GM19239 (cell line): ENCODE results near the gene ZBTB7C.

ENCODE experiments used
- DNase-seq: peaks from one replicate; pipeline ENCODE4 v3.0.0; 2011; ENCODE audit warnings: low spot score; ENCODE audit not compliant: insufficient read length
- FAIRE-seq: peaks from 2 replicates; lab custom pipeline; 2011; peaks lifted over from hg19 to GRCh38; lab: Jason Lieb, UNC

ZBTB7C gene

GRCh38 chr18:48330016-48330991 is 78.9 kb downstream of the ZBTB7C start:
- FAIRE-seq (no peak), DNase-seq (no peak)

- FAIRE-seq (no peak), DNase-seq (no peak)
These were observed 80.5 kb downstream of the ZBTB7C start for GRCh38 chr18:48328473-48329210.

- no peak for FAIRE-seq
- DNase-seq = no peak
These were observed 82.1 kb downstream of the ZBTB7C start for GRCh38 chr18:48326901-48327675.

DNA sequence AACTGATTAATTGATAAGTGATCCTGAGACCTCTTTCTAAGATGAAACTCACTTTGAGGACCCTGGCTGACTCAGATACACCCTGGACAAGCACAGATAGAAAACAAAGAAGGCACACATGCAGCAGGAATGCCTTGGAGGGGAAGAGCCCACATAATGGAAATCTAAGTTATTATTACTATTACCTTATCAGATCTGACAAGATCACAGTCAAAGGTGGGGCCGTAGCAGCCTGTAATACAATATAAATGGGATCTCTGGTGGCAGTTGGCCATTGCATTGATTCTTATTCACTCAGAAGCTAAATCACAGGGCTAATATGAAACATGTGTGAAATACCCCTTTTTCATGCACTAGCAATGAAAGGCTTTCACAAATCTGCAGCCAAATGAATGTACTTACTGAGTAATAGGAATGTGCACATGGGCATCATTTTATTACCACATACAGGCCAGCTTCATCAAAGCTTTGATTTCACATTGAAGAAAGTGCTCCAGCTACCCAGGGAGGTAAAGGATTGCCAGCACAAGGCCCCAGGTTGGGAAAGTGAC is 84.0 kb downstream of the ZBTB7C start:
- no peak for DNase-seq
- no peak for FAIRE-seq

DNA sequence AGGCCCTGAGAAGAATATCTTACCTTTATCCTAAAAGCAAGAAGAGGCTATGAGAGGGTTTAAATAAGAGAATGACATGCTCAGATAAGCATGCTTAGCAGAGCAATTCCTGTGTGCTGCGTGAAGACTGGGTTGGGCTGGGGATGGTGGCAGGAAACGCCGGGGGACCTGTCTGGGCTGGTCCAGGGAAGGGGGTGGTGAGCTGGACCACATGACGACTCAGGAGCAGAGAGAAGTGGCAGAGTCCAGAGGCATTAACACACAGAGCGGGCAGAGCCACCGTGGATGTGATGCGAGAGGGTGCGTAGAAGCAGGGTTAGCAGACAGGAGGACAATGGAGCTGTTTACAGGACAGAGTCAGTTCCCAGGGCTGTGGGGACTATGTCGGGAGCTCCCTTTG is 84.5 kb downstream of the ZBTB7C start:
- no peak for DNase-seq
- FAIRE-seq = no peak

DNA sequence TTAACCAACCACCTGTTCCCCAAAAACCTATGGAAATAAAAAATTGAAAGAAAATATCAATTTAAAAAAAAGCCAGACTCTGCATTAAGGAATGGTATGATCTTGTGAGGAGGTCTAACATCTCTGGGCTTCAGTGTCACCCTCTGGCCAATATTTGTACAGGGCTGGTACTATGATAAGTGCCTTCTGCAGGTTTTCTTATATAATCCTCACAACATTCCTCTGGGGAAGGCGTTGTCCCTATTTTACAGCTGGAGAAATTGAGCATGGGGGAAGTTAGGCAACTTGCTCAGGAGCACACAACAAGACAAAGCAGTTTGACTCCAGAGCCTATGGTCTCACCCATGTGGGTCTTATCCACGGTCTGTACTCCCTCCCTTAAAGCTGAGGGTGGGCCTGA is 86.0 kb downstream of the ZBTB7C start:
- DNase-seq = no peak
- FAIRE-seq = no peak

GRCh38 chr18:48321536-48321935 is 87.6 kb downstream of the ZBTB7C start:
- DNase-seq = no peak
- FAIRE-seq = no peak

DNA sequence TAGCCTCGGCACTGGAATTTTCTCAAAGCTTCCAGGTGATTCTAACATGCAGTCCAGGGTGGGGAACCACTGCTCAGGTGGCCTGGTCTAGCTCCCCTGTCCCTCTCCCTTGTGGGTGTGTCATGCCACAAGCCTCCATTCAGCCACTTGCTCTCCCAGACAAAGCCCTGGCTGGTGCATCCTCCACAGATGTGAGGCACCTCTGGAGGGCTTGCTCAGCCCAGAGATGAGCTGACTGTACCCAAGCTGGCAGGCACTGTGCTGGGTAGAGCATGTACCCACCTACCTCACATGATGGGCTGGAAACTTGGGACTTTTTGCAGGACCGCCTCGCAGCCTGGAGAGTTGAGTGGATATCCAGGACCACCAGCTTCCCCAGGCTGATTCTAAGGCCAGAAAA is 88.1 kb downstream of the ZBTB7C start:
- FAIRE-seq (no peak), DNase-seq (no peak)

- DNase-seq (no peak), FAIRE-seq (no peak)
These were observed 88.6 kb downstream of the ZBTB7C start for GRCh38 chr18:48320639-48320945.

DNA sequence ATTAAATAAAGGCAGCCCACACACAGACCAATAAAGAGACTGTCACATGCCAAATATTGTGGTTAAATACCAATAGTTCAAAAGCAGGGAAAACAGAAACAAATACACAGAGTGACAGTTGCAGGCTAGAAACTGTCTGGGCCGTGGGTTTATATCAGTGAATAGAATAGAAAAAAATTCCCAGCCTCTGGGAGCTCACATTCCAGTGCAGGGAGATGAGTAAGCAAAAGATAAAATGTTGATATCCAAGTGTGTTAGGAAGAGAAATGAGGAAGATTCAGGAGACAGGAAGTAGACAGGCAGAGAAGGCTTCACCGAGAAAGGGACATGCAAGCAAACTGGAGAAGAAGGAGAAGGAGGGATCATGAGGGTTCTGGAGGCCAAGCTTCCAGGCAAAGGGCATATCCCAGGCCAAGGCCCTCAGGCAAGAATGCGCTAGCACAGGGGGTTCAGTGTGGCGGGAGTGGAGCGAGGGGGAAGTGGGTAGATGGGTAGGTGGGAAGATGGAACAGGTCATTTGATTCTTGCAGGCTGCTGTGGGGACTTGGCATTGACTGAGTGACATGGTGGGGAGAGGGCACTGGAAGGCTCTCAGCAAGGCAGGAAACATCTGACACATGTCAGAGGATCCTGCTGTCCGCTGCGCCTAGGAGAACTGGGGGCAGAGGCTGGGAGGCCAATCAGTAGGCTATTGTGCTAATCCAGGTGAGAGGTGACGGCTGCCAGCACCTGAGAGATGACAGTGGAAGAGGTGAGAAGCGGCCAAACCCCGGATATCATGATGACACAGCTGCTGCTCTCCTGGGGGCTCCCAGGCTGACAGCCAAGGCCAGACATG is 89.2 kb downstream of the ZBTB7C start:
- DNase-seq = no peak
- no peak for FAIRE-seq

GRCh38 chr18:48318436-48318835 is 90.7 kb downstream of the ZBTB7C start:
- no peak for FAIRE-seq
- DNase-seq = no peak

DNA sequence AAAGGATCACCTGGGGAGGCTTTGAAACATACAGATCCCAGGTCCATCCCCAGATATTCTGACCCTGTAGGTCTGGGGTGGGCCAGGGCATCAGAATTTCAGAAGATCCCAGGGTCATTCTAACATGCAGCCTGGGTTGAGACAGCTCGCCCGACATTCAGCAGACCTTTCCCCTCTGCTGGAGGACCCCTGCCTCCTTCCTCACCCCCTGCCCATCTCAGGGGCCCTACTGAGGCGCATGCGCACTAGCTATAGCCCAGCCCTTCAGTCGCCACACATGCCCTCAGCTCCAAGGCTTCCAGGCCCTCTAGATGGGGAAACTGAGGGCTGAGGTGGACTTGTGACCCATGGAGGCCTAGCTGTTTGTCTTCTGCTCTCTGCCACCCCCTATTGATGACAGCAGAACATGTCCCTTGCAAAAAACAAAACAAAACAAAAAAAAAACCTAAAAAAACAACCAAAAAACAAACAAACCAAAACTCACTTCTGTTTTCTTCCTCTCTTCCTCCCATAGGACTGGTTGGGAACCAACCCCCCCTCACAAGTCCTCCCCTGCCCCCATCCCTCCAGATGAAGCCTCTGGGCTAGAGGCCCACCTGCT is 91.3 kb downstream of the ZBTB7C start:
- no peak for DNase-seq
- FAIRE-seq = no peak

- FAIRE-seq = no peak
- no peak for DNase-seq
These were observed 93.0 kb downstream of the ZBTB7C start for GRCh38 chr18:48316177-48316576.

- FAIRE-seq (no peak), DNase-seq (no peak)
These were observed 94.5 kb downstream of the ZBTB7C start for GRCh38 chr18:48314690-48315089.

GRCh38 chr18:48313792-48314191 is 95.4 kb downstream of the ZBTB7C start:
- FAIRE-seq = no peak
- no peak for DNase-seq

GRCh38 chr18:48312066-48312465 is 97.1 kb downstream of the ZBTB7C start:
- FAIRE-seq (no peak), DNase-seq (no peak)

GRCh38 chr18:48310999-48311398 is 98.2 kb downstream of the ZBTB7C start:
- DNase-seq = no peak
- FAIRE-seq = no peak

GRCh38 chr18:48310353-48310752 is 98.8 kb downstream of the ZBTB7C start:
- DNase-seq (no peak), FAIRE-seq (no peak)
